PC-9 (cell line): ENCODE data around the gene SEPTIN11. TPM values are rescaled to one million over a fixed set of nuclear protein-coding genes. Genes with fewer than 3 reads are reported as not detected.
"Not testable (repeated sequence)": the region's sequence is repeated elsewhere in the genome, so short reads cannot be mapped to it uniquely, and the experiment has no call there.

Experiments
- BruUV-seq: library from RNA; stranded (reverse); fragments of 400-500 nt; replicated peaks from 2 replicates; lab custom pipeline; 2021; lab: Mats Ljungman, UMichigan
- CTCF ChIA-PET: fragments of 300-600 bp; sonication (Branson Sonifier 250); formaldehyde crosslinking; loops from one replicate; lab custom pipeline; 2022; ENCODE audit warnings: antibody characterized with exemption; lab: Charles Lee
- POLR2A ChIA-PET: fragments of 300-600 bp; sonication (Branson Sonifier 250); formaldehyde crosslinking; loops from one replicate; lab custom pipeline; 2022; ENCODE audit warnings: antibody characterized with exemption; ENCODE audit not compliant: unreplicated experiment; lab: Charles Lee
- DNase-seq, 2 experiments: peaks; one replicate each; pipeline versions ENCODE4 v3.0.0 to v3.0.0-alpha.2; 2015 to 2022; ENCODE audit warnings: mixed read lengths in 1 of 2
- H2AFZ ChIP-seq: fragments of 200-600 bp; sonication (generic); 2 replicates; pipeline ENCODE4 v1.8.1; 2017; ENCODE audit warnings: antibody characterized with exemption
- H3F3A ChIP-seq: fragments of 200-600 bp; sonication (generic); 2 replicates; pipeline ENCODE4 v1.8.1; 2017; ENCODE audit warnings: antibody characterized with exemption, mild to moderate bottlenecking, low read depth; ENCODE audit not compliant: insufficient read depth
- H3K27ac ChIP-seq: fragments of 200-600 bp; sonication (generic); 2 replicates; pipeline ENCODE4 v1.6.1; 2016; ENCODE audit warnings: mixed run types
- H3K27me3 ChIP-seq: fragments of 200-600 bp; sonication (generic); 2 replicates; pipeline ENCODE4 v1.6.1; 2016; ENCODE audit warnings: low read depth, mixed run types; ENCODE audit not compliant: insufficient read depth
- H3K36me3 ChIP-seq: fragments of 200-600 bp; sonication (generic); 2 replicates; pipeline ENCODE4 v1.6.1; 2016; ENCODE audit warnings: low read depth, mixed run types
- H3K4me1 ChIP-seq: fragments of 200-600 bp; sonication (generic); replicated peaks from 2 replicates; pipeline ENCODE4 v1.6.1; 2016; ENCODE audit warnings: mixed run types; ENCODE audit not compliant: insufficient read depth
- H3K4me2 ChIP-seq: fragments of 200-600 bp; sonication (generic); 2 replicates; pipeline ENCODE4 v1.6.1; 2017; ENCODE audit warnings: mixed run types
- H3K4me3 ChIP-seq: fragments of 200-600 bp; sonication (generic); 2 replicates; pipeline ENCODE4 v1.6.1; 2016; ENCODE audit warnings: mixed run types
- H3K79me2 ChIP-seq: fragments of 200-600 bp; sonication (generic); 2 replicates; pipeline ENCODE4 v1.6.1; 2017; ENCODE audit warnings: low read depth, mixed run types
- H3K9me2 ChIP-seq: fragments of 200-600 bp; sonication (generic); 2 replicates; pipeline ENCODE4 v1.8.1; 2017; ENCODE audit warnings: mild to moderate bottlenecking; ENCODE audit not compliant: insufficient read depth
- H3K9me3 ChIP-seq: fragments of 200-600 bp; sonication (generic); 2 replicates; pipeline ENCODE4 v1.8.1; 2016; ENCODE audit warnings: low read depth; ENCODE audit not compliant: insufficient read depth
- H4K20me1 ChIP-seq: fragments of 200-600 bp; sonication (generic); 2 replicates; pipeline ENCODE4 v1.8.1; 2017; ENCODE audit not compliant: insufficient read depth
- EZH2 ChIP-seq: fragments of 200-600 bp; sonication (generic); IDR thresholded peaks from 2 replicates; pipeline ENCODE4 v1.8.0; 2017; ENCODE audit warnings: antibody characterized with exemption, low read depth
- intact Hi-C: fragments of 100-400 bp; cut with micrococcal nuclease; formaldehyde crosslinking; loops from one replicate; pipeline ENCODE4 v1.10.0; 2022; ENCODE audit not compliant: unreplicated experiment
- total RNA-seq: library from RNA; stranded (reverse); gene quantifications from 2 replicates; pipeline ENCODE4 v1.2.3, GENCODE V29; 2021
- TF ChIP-seq, protein P1 (sequence below): fragments of 200-600 bp; sonication (generic); conservative IDR thresholded peaks from 2 replicates; pipeline ENCODE4 v1.6.1; 2017; ENCODE audit warnings: mixed run types, antibody characterized with exemption, mild to moderate bottlenecking, moderate library complexity

Gene SEPTIN11
- total RNA-seq, 1 experiment from 2014 or later: 48.1 TPM

DNA sequence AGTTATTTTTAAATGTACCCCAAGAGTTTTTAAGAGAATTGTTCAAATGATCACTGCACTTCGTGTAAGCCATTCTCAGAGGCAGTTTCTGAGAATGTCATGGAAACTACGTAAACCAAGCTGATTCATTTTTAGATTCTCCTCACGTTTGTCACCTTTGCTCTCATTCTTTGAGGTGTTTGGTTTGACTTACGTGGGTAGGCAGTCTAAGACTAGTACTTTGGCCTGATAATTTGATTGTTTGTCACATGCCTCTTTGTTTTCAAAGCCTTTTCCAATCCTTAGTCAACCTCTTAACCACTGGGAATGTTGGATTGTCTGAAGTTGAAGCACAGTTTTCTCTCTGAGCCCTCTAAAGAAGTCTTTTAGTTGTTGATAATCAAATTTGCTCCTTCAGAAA, 10.5 kb downstream of the SEPTIN11 start:
- TF ChIP-seq EZH2: no peak
- no peaks in the 10 kb centered on the region for H4K20me1 ChIP-seq
- no peaks in the 10 kb centered on the region for H3K9me2 ChIP-seq
- peaks cover 24% of the 10 kb centered on the region for H3K79me2 ChIP-seq
- H3K4me2 ChIP-seq: no peak overlapping the region
- H3K4me1 ChIP-seq: no peaks in the 10 kb centered on the region
- no peaks in the 10 kb centered on the region for H3K9me3 ChIP-seq
- H3K36me3 ChIP-seq: no peaks in the 10 kb centered on the region
- ChIA-PET POLR2A (no interaction called here), CTCF (no interaction called here)
- H2AFZ ChIP-seq: no peak overlapping the region
- DNase-seq: no peak
- H3K27me3 ChIP-seq: no peaks in the 10 kb centered on the region
- H3F3A ChIP-seq: no peaks in the 10 kb centered on the region
- no TSS peak for BruUV-seq
- intact Hi-C loops: no loop called here
- no peak overlapping the region for H3K4me3 ChIP-seq
- no peak overlapping the region for H3K27ac ChIP-seq

DNA sequence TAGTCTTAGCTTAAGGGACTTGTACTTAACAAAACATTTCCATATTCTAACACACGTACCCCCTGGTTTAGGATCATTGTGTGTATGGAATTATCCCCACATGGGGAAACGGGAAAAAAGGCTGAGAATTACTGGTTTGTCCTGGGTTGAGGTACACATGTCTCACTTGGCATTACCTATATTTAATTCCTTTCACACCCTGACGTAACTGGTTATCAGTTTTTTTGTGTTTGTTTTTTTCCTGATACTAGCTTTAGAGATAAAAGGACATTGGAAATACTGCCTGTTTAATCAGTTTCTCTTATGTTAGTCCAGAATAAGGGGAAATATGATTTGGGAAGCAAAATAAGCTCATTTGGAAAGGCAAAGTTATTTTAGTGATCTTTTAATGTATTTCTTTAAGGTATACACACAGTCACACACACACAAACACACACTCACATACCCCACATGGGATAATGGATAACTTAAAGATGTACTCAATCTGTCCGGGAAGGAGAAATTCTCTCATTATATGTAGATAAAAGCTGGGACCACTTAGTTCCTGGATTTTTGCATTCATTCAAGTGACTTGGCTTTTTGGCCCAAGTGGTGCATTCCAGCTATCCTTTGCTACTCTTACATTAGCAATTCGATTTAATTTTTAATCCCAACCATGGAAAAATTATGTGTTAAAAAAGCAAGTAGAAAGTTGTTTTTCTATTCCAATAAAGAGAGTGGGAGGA, 13.0 kb downstream of the SEPTIN11 start:
- H3K27ac ChIP-seq: no peak overlapping the region
- no peak overlapping the region for H2AFZ ChIP-seq
- no peak overlapping the region for H3K4me3 ChIP-seq
- H3K4me1 ChIP-seq: no peaks in the 10 kb centered on the region
- H3K4me2 ChIP-seq: no peak overlapping the region
- H3K36me3 ChIP-seq: no peaks in the 10 kb centered on the region
- CTCF ChIA-PET: no interaction called here
- peaks cover 29% of the 10 kb centered on the region for H3K79me2 ChIP-seq
- H3K9me2 ChIP-seq: no peaks in the 10 kb centered on the region; the same call in 1 of the 2 replicates
- no peaks in the 10 kb centered on the region for H4K20me1 ChIP-seq
- DNase-seq: no peak
- intact Hi-C loops: no loop called here
- H3K27me3 ChIP-seq: no peaks in the 10 kb centered on the region
- POLR2A ChIA-PET: interaction anchor here (0.7 kb wide), 1 partner anchor 159 kb away, joined by 4 read pairs; no protein-coding TSS in a partner anchor
- H3K9me3 ChIP-seq: no peaks in the 10 kb centered on the region
- H3F3A ChIP-seq: no peaks in the 10 kb centered on the region
- TF ChIP-seq, protein P1, sequence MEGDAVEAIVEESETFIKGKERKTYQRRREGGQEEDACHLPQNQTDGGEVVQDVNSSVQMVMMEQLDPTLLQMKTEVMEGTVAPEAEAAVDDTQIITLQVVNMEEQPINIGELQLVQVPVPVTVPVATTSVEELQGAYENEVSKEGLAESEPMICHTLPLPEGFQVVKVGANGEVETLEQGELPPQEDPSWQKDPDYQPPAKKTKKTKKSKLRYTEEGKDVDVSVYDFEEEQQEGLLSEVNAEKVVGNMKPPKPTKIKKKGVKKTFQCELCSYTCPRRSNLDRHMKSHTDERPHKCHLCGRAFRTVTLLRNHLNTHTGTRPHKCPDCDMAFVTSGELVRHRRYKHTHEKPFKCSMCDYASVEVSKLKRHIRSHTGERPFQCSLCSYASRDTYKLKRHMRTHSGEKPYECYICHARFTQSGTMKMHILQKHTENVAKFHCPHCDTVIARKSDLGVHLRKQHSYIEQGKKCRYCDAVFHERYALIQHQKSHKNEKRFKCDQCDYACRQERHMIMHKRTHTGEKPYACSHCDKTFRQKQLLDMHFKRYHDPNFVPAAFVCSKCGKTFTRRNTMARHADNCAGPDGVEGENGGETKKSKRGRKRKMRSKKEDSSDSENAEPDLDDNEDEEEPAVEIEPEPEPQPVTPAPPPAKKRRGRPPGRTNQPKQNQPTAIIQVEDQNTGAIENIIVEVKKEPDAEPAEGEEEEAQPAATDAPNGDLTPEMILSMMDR: no peak
- TF ChIP-seq EZH2: no peak
- no TSS peak for BruUV-seq

DNA sequence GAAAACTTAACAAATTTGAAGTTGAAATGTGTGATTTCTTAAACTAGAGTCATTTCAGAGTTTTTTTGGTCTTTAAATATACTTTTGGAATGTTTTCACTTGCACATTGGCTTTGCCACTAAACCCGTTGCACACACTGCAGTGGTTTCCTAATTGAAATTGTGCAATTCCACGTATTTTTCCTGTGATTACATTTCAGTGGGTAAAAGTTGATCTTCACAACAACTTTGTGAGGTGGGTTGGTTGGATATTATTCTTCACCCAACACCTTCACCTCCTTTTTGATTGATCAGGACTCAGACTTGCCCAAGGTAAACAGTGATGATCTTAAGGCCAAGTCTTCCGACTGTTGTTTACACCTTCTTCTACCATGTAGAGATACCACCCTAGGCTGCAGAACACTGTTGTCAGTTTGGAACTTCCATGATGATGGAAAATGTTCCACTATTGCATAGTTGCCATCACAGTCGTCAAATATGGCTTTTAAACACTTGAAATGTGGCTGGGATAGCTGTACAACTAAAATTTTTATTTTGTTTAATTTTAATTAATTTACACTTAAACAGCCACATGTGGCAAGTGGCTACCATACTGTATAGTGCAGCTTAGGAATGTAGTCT, 13.7 kb downstream of the SEPTIN11 start:
- Histone ChIP-seq H3K4me3 (no peak overlapping the region), H3K79me2 (peaks cover 29% of the 10 kb centered on the region), H4K20me1 (no peaks in the 10 kb centered on the region), H2AFZ (no peak overlapping the region), H3K27me3 (no peaks in the 10 kb centered on the region), H3K27ac (no peak overlapping the region), H3K9me3 (no peaks in the 10 kb centered on the region), H3K9me2 (no peaks in the 10 kb centered on the region; the same call in 1 of the 2 replicates), H3K4me2 (no peak overlapping the region), H3K4me1 (no peaks in the 10 kb centered on the region), H3F3A (no peaks in the 10 kb centered on the region), H3K36me3 (no peaks in the 10 kb centered on the region)
- TF ChIP-seq, protein P1: no peak
- no peak for TF ChIP-seq EZH2
- ChIA-PET CTCF (no interaction called here), POLR2A (no interaction called here)
- intact Hi-C loops: no loop called here
- no TSS peak for BruUV-seq
- DNase-seq: no peak

DNA sequence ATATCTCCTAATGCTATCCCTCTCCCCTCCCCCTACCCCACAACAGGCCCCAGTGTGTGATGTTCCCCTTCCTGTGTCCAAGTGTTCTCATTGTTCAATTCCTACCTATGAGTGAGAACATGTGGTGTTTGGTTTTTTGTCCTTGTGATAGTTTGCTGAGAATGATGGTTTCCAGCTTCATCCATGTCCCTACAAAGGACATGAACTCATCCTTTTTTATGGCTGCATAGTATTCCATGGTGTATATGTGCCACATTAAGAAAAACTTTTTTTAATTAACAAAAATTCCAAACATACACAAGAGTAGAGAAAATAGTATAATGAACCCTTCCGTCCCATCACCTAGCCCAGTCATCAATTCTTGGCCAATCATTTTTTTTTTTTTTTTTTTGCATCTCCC, 14.4 kb downstream of the SEPTIN11 start:
- H3K27ac ChIP-seq, H3K9me2 ChIP-seq, H3K4me1 ChIP-seq, DNase-seq, H3K27me3 ChIP-seq, BruUV-seq, POLR2A ChIA-PET, H3K9me3 ChIP-seq, H3K36me3 ChIP-seq, H3F3A ChIP-seq, H4K20me1 ChIP-seq, H3K4me2 ChIP-seq, H3K4me3 ChIP-seq, intact Hi-C loops, H2AFZ ChIP-seq: not testable (repeated sequence)
- peaks cover 29% of the 10 kb centered on the region for H3K79me2 ChIP-seq
- CTCF ChIA-PET: interaction anchor here (0.7 kb wide), 1 partner anchor 411 kb away, joined by 3 read pairs; no protein-coding TSS in a partner anchor
